K562 (cell line): Measurements from ENCODE around the gene ADRM1. TPM values are rescaled to one million over a fixed set of nuclear protein-coding genes. Genes with fewer than 3 reads are reported as not detected.

Experiments
- ATAC-seq: fragments of 200-7000 bp; cut with Tn5 transposase; 3 replicates; pipeline ENCODE4 v1.9.1; 2020; ENCODE audit warnings: moderate library complexity
- Bru-seq: library from RNA; stranded (reverse); fragments of 400-500 nt; gene quantifications from one replicate; lab custom pipeline; 2021; lab: Mats Ljungman, UMichigan
- BruChase-seq, 2 experiments: library from RNA; stranded (reverse); fragments of 400-500 nt; gene quantifications; one replicate each; lab custom pipeline; 2021; lab: Mats Ljungman, UMichigan
- BruUV-seq: library from RNA; stranded (reverse); fragments of 400-500 nt; replicated peaks from 2 replicates; lab custom pipeline; 2021; lab: Mats Ljungman, UMichigan
- CTCF ChIA-PET: fragments of 300-600 bp; formaldehyde crosslinking; extraction: SDS; loops from one replicate; lab custom pipeline; 2021; ENCODE audit warnings: low intra/inter-chr PET ratio; lab: Yijun Ruan, JAX
- POLR2A ChIA-PET: fragments of 300-600, 350-650 bp; sonication (Branson Sonifier 250); formaldehyde crosslinking; extraction: SDS; loops from one replicate; lab custom pipeline; 2021; ENCODE audit warnings: antibody characterized with exemption, inconsistent platforms; lab: Yijun Ruan, JAX
- DNase-seq, 4 experiments: peaks; one replicate each; pipeline versions ENCODE4 v3.0.0 to v3.0.0-alpha.2; 2011 to 2018; ENCODE audit warnings: low spot score in 3 of 4, mixed read lengths in 3 of 4; ENCODE audit errors: extremely low read depth in 1 of 4
- FAIRE-seq: peaks from 2 replicates; lab custom pipeline; 2011; peaks lifted over from hg19 to GRCh38; lab: Jason Lieb, UNC
- H2AFZ ChIP-seq: 2 replicates; pipeline ENCODE4 v1.6.0; 2011; ENCODE audit warnings: low read depth, low read length, control low read depth, inconsistent platforms
- H3K27ac ChIP-seq: fragments of 200-600 bp; 3 replicates; pipeline ENCODE4 v1.8.0; 2011; ENCODE audit warnings: low read depth, mild to moderate bottlenecking, control low read depth, inconsistent platforms, low read length, moderate library complexity, mixed read lengths; ENCODE audit errors: extremely low read depth
- H3K27me3 ChIP-seq, 2 experiments: fragments of 300-600 bp in 1 of 2; 2 replicates in 1 of 2; 3 replicates in 1 of 2; pipeline versions ENCODE4 v1.6.0 to v1.8.0; 2011; ENCODE audit warnings: inconsistent platforms in 2 of 2, low read length in 2 of 2, mild to moderate bottlenecking in 1 of 2, mixed read lengths in 1 of 2, moderate library complexity in 1 of 2; ENCODE audit not compliant: control insufficient read depth in 2 of 2, insufficient read depth in 2 of 2
- H3K36me3 ChIP-seq: fragments of 300-600 bp; 3 replicates; pipeline ENCODE4 v1.8.0; 2011; ENCODE audit warnings: mild to moderate bottlenecking, low read length, inconsistent platforms; ENCODE audit not compliant: control insufficient read depth, insufficient read depth
- H3K4me1 ChIP-seq, 2 experiments: fragments of 200-600 bp in 1 of 2; replicated peaks in 1 of 2; 2 replicates in 1 of 2; 3 replicates in 1 of 2; pipeline versions ENCODE4 v1.5.1 to v1.8.0; 2011; ENCODE audit warnings: inconsistent platforms in 2 of 2, low read length in 2 of 2, mild to moderate bottlenecking in 1 of 2, mixed read lengths in 1 of 2, moderate library complexity in 1 of 2; ENCODE audit not compliant: control insufficient read depth in 2 of 2, insufficient read depth in 2 of 2
- H3K4me2 ChIP-seq: 2 replicates; pipeline ENCODE4 v1.6.1; 2011; ENCODE audit warnings: low read length, control low read depth, inconsistent platforms, mixed read lengths; ENCODE audit not compliant: insufficient read depth
- H3K4me3 ChIP-seq: fragments of 200-600 bp; sonication (generic), shearing (Covaris generic); 2 replicates; pipeline ENCODE4 v1.5.1; 2016; ENCODE audit warnings: control low read depth, inconsistent platforms
- H3K79me2 ChIP-seq: fragments of 200-600 bp; 3 replicates; pipeline ENCODE4 v1.8.0; 2011; ENCODE audit warnings: low read length, inconsistent platforms; ENCODE audit not compliant: control insufficient read depth, insufficient read depth
- H3K9ac ChIP-seq, 2 experiments: 2 replicates each; pipeline versions ENCODE4 v1.6.0 to v1.6.1; 2011; ENCODE audit warnings: low read depth in 2 of 2, low read length in 2 of 2, control low read depth in 1 of 2, inconsistent platforms in 1 of 2, mild to moderate bottlenecking in 1 of 2, mixed read lengths in 1 of 2; ENCODE audit not compliant: insufficient read depth in 1 of 2
- H3K9me1 ChIP-seq: one replicate; pipeline ENCODE4 v1.6.0; 2011; ENCODE audit warnings: inconsistent platforms, mild to moderate bottlenecking, low read length, moderate library complexity; ENCODE audit not compliant: control insufficient read depth, insufficient read depth
- H3K9me3 ChIP-seq: replicated peaks from 2 replicates; pipeline ENCODE4 v1.5.1; 2011; ENCODE audit warnings: low read depth, low read length, inconsistent platforms; ENCODE audit not compliant: control insufficient read depth, insufficient read depth
- H4K20me1 ChIP-seq: replicated peaks from 2 replicates; pipeline ENCODE4 v1.6.1; 2011; ENCODE audit warnings: low read length, inconsistent platforms, mixed read lengths; ENCODE audit not compliant: control insufficient read depth, insufficient read depth
- ELF2 ChIP-seq: fragments of 250-450 bp; sonication (Bioruptor Pico); IDR thresholded peaks from 2 replicates; pipeline ENCODE4 v1.5.0; 2021; ENCODE audit warnings: mild to moderate bottlenecking
- MTA2 ChIP-seq: fragments of 450-650 bp; IDR thresholded peaks from 2 replicates; pipeline ENCODE4 v1.6.1; 2016; ENCODE audit warnings: low read depth
- NELFE ChIP-seq: IDR thresholded peaks from 2 replicates; pipeline ENCODE4 v1.6.1; 2011; ENCODE audit warnings: mild to moderate bottlenecking; ENCODE audit not compliant: insufficient read depth, insufficient read length
- NFE2L1 ChIP-seq: fragments of 450-650 bp; IDR thresholded peaks from 2 replicates; pipeline ENCODE4 v1.6.1; 2016; ENCODE audit warnings: missing genetic modification characterization, low read depth, mild to moderate bottlenecking, missing compliant biosample characterization, moderate library complexity, borderline replicate concordance
- NFYB ChIP-seq: IDR thresholded peaks from 2 replicates; pipeline ENCODE4 v1.6.1; 2011; ENCODE audit warnings: mild to moderate bottlenecking, moderate library complexity; ENCODE audit not compliant: insufficient read length; ENCODE audit errors: extremely low read depth
- PCBP1 ChIP-seq: fragments of 200-400 bp; formaldehyde crosslinking; IDR thresholded peaks from 2 replicates; pipeline ENCODE4 v1.6.1; 2018; ENCODE audit warnings: mild to moderate bottlenecking, low read depth, low read length; ENCODE audit not compliant: poor library complexity, severe bottlenecking
- RHOXF2B ChIP-seq: fragments of 250-450 bp; sonication (Bioruptor Pico); conservative IDR thresholded peaks from 2 replicates; pipeline ENCODE4 v1.5.1; 2021
- SIRT6 ChIP-seq: IDR thresholded peaks from one replicate; pipeline ENCODE4 v1.6.1; 2012; ENCODE audit warnings: low read depth, mild to moderate bottlenecking, control low read depth, inconsistent platforms, low read length, moderate library complexity
- TCF7L2 ChIP-seq: fragments of 150-350 bp; IDR thresholded peaks from 2 replicates; pipeline ENCODE4 v1.6.1; 2016; ENCODE audit warnings: low read depth, mild to moderate bottlenecking, low read length, moderate library complexity
- TRIM28 ChIP-seq: fragments of 450-650 bp; IDR thresholded peaks from 2 replicates; pipeline ENCODE4 v1.6.1; 2017
- ZFP1 ChIP-seq: fragments of 450-650 bp; formaldehyde crosslinking; IDR thresholded peaks from 2 replicates; pipeline ENCODE4 v1.4.0; 2020; ENCODE audit warnings: mild to moderate bottlenecking, mixed read lengths
- ZNF217 ChIP-seq: sonication (generic); formaldehyde crosslinking; IDR thresholded peaks from 2 replicates; pipeline ENCODE4 v1.8.0; 2022; ENCODE audit warnings: mild to moderate bottlenecking, missing genetic modification reagents
- ZNF551 ChIP-seq: fragments of 250-450 bp; sonication (Bioruptor Pico); IDR thresholded peaks from 2 replicates; pipeline ENCODE4 v1.5.0; 2021; ENCODE audit warnings: mild to moderate bottlenecking, moderate library complexity
- ZZZ3 ChIP-seq: fragments of 450-650 bp; IDR thresholded peaks from 2 replicates; pipeline ENCODE4 v1.6.1; 2016; ENCODE audit warnings: antibody characterized with exemption, mild to moderate bottlenecking, moderate library complexity
- WGBS: fragments of 100-300 bp; shearing (Covaris generic); methylation state at CpG from one replicate; pipeline ENCODE4 v1.1.6; 2016; ENCODE audit warnings: low coverage, mixed read lengths; ENCODE audit not compliant: insufficient coverage; ENCODE audit errors: missing lambda C conversion rate; 5-methylcytosine and 5-hydroxymethylcytosine counted together
- in situ Hi-C: fragments of 300-500 bp; cut with MboI; formaldehyde crosslinking; loops from 4 replicates; pipeline ENCODE4 v1.15.0; 2018; ENCODE audit warnings: inconsistent platforms, mixed read lengths
- intact Hi-C: fragments of 100-400 bp; cut with micrococcal nuclease; formaldehyde crosslinking; loops from 2 replicates; pipeline ENCODE4 v1.14.2; 2022
- long read RNA-seq, 3 experiments: library from polyadenylated mRNA in 2 of 3; library from RNA in 1 of 3; unstranded in 2 of 3; stranded (forward) in 1 of 3; transcript quantifications; one replicate each; pipeline ENCODE4 v2.0.0, GENCODE V29; 2019 to 2022
- polyA minus RNA-seq, 3 experiments: library from RNA; depleted of rRNA, polyadenylated mRNA; stranded (reverse); fragments of >200 nt; gene quantifications; 2 replicates each; pipeline ENCODE4 v1.2.3, GENCODE V29; 2011
- polyA plus RNA-seq, 8 experiments: library from polyadenylated mRNA; depleted of rRNA in 4 of 8; stranded (reverse) in 5 of 8; unstranded in 3 of 8; fragments of >200 nt; fragmentation: Nextera tagmentation in 2 of 8; fragmentation: Illumina TruSeq in 1 of 8; extraction: Ambion mirVana in 2 of 8; extraction: Trizol in 1 of 8; gene quantifications; 2 replicates each; pipeline versions ENCODE4 v1.2.1 to v1.2.3, GENCODE V29; 2011 to 2014; ENCODE audit warnings: inconsistent platforms in 1 of 8, missing spikeins in 1 of 8
- total RNA-seq, 7 experiments: library from RNA; depleted of rRNA in 6 of 7; stranded (reverse); fragments of >200 nt in 6 of 7; fragmentation: Illumina TruSeq in 2 of 7; extraction: Trizol in 2 of 7; gene quantifications; 2 replicates each; pipeline versions ENCODE4 v1.2.1 to v1.2.3, GENCODE V29; 2011 to 2021; ENCODE audit warnings: low replicate concordance in 1 of 7

ADRM1 gene, protein sequence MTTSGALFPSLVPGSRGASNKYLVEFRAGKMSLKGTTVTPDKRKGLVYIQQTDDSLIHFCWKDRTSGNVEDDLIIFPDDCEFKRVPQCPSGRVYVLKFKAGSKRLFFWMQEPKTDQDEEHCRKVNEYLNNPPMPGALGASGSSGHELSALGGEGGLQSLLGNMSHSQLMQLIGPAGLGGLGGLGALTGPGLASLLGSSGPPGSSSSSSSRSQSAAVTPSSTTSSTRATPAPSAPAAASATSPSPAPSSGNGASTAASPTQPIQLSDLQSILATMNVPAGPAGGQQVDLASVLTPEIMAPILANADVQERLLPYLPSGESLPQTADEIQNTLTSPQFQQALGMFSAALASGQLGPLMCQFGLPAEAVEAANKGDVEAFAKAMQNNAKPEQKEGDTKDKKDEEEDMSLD
- 21.6 and 87.3 TPM in 2 replicates for total RNA-seq (2011; cell fraction: chromatin; rRNA removed; ENCODE audit: low replicate concordance)
- 87.6 and 87.7 TPM in 2 replicates for total RNA-seq (2011; cell fraction: nucleolus; rRNA removed)
- total RNA-seq (2011; cell fraction: nucleoplasm; rRNA removed), result 41.0 and 41.6 TPM in 2 replicates
- 223 and 261 TPM in 2 replicates for total RNA-seq (2014; rRNA removed)
- 22.5 and 32.1 TPM in 2 replicates for total RNA-seq (2014; rRNA removed; fragmentation: Illumina TruSeq; extraction: Trizol)
- 125 and 136 TPM in 2 replicates for total RNA-seq (2015; rRNA removed; fragmentation: Illumina TruSeq; extraction: Trizol)
- total RNA-seq (2021), result 159 and 160 TPM in 2 replicates
- polyA plus RNA-seq (2011; rRNA removed), result 57.6 and 67.4 TPM in 2 replicates
- 69.2 and 237 TPM in 2 replicates for polyA plus RNA-seq (2011; cell fraction: cytosol; rRNA removed)
- polyA plus RNA-seq (2011; cell fraction: nucleus; rRNA removed), result 65.6 and 116 TPM in 2 replicates
- polyA plus RNA-seq (2012), result 109 and 153 TPM in 2 replicates
- polyA plus RNA-seq (2014; fragmentation: Illumina TruSeq; extraction: Trizol), result 49.3 and 107 TPM in 2 replicates
- polyA plus RNA-seq (2014; fragmentation: Nextera tagmentation; extraction: Ambion mirVana), result 10 to 100 TPM in 1 of 2 experiments, 1 to 10 TPM in 1; 5.0 to 21.6 TPM
- 192 and 201 TPM in 2 replicates for polyA plus RNA-seq (2014; rRNA removed)
- polyA minus RNA-seq (2011; rRNA and poly(A)+ RNA removed), result 16.1 and 32.6 TPM in 2 replicates
- polyA minus RNA-seq (2011; cell fraction: cytosol; rRNA and poly(A)+ RNA removed), result 51.8 and 55.0 TPM in 2 replicates
- polyA minus RNA-seq (2011; cell fraction: nucleus; rRNA and poly(A)+ RNA removed), result 42.8 and 44.0 TPM in 2 replicates
- Bru-seq, nascent RNA, result percentile 82 among the genes with signal in this experiment
- percentile 84 among the genes with signal in this experiment for BruChase-seq, experiment 1, labeled RNA remaining after a 2-hour chase
- percentile 88 among the genes with signal in this experiment for BruChase-seq, experiment 2, labeled RNA remaining after a 6-hour chase
- long read RNA-seq, experiment 1, transcript ADRM1-201 (10 exons, 1,478 nt), result major isoform, 501 of 1,338 reads
- long read RNA-seq, experiment 1, transcript ADRM1-205 (9 exons, 1,361 nt), result minor isoform, 22 of 1,338 reads
- long read RNA-seq, experiment 1, partial matches to known transcripts, result 190 of 1,338 reads
- long read RNA-seq, experiment 1, other reads (novel, unspliced or antisense), result 625 of 1,338 reads
- long read RNA-seq, experiment 2, transcript ADRM1-201 (10 exons, 1,478 nt), result major isoform, 145 of 275 reads
- long read RNA-seq, experiment 2, transcript ADRM1-205 (9 exons, 1,361 nt), result minor isoform, 19 of 275 reads
- long read RNA-seq, experiment 2, partial matches to known transcripts, result 69 of 275 reads
- long read RNA-seq, experiment 2, other reads (novel, unspliced or antisense), result 42 of 275 reads
- long read RNA-seq, experiment 3, transcript ADRM1-205 (9 exons, 1,361 nt), result minor isoform, 8 of 293 reads
- long read RNA-seq, experiment 3, transcript ADRM1-201 (10 exons, 1,478 nt), result major isoform, 200 of 293 reads
- long read RNA-seq, experiment 3, partial matches to known transcripts, result 33 of 293 reads
- long read RNA-seq, experiment 3, other reads (novel, unspliced or antisense), result 52 of 293 reads

DNA sequence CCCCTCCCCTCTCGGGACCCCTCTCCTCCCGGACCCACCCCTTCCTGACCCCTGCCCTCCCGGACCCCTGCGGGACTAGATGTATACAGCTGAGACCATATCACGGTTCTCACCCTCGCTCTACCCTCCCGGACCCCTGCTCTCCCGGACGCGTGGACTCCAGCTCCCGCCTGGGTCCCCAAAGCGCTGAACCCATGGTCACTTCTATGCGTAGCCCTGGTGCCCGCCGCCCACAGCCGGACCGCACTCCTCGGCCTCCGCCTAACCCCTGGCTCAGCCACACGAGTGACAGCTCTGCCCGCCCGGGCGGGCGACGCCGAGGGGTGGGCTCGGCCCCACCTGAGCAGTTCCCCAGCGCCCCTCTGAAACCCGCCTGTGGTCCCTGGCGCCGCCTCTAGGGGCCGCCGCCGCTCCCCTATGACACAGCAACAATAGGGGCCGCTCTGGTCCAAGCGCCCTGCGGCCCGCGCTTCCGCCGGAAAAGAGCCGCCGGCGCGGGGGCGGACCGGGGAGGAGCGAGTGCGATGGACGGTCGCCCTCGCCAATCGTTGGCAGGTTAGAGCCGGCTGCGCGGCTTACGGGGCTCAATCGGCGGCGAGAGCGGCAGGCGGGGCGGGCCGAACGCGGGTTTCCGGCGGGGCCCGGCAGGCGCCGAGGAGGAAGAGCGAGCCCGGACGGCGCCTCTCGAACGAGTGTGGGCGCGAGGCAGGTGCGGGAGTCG, at the start of gene ADRM1:
Gene ADRM1 (plus strand): TSS at position 657 of the 721 bp plus-strand sequence. CDS start 572 bp downstream, outside the sequence.
- in situ Hi-C loops (loop anchor here (10.0 kb wide), 2 partner anchors 192 to 312 kb away; no protein-coding TSS in a partner anchor), intact Hi-C loops (loop anchor here (1.0 to 10.0 kb wide), 6 partner anchors 64 to 318 kb away; partner anchors contain the start of genes LAMA5 and OSBPL2)
- ATAC-seq, result peak; percentile 93
- peak; percentile 71 for TF ChIP-seq NFYB
- TF ChIP-seq ZNF217 (CRISPR knock-in tag), result no peak
- no peak for TF ChIP-seq NFE2L1
- TF ChIP-seq ZZZ3, result no peak
- no peak for TF ChIP-seq TCF7L2
- no peak for TF ChIP-seq RHOXF2B (CRISPR knock-in tag)
- TF ChIP-seq ZFP1 (CRISPR knock-in tag), result no peak
- TF ChIP-seq ZNF551 (CRISPR knock-in tag), result no peak
- no peak for TF ChIP-seq TRIM28
- no peak for TF ChIP-seq PCBP1
- no peak; the same call in 1 of the 2 replicates for TF ChIP-seq MTA2
- no peak for TF ChIP-seq SIRT6
- TF ChIP-seq NELFE, result no peak
- TF ChIP-seq ELF2 (CRISPR knock-in tag), result peak; percentile 51; the same call in 1 of the 2 replicates

More for the DNA sequence above, at the start of gene ADRM1:
- peak within 1 kb of the TSS; percentile 89 for H3K4me2 ChIP-seq
- H3K4me3 ChIP-seq, result peak within 1 kb of the TSS; percentile 71
- peaks cover 37% of the 10 kb centered on the region for H3K79me2 ChIP-seq
- peak within 1 kb of the TSS; percentile 93 for H3K27ac ChIP-seq
- H3K9me3 ChIP-seq, result no peaks in the 10 kb centered on the region
- FAIRE-seq (peak; percentile 89), DNase-seq (peak; percentile 95 to 99 (median 96))
- peak within 1 kb of the TSS; percentile 88 for H2AFZ ChIP-seq
- H3K36me3 ChIP-seq, result peaks cover 41% of the 10 kb centered on the region; the same call in 2 of the 3 replicates
- peak within 1 kb of the TSS; percentile 89 to 98 for H3K9ac ChIP-seq
- WGBS, result 1% methylated on average over 45 of the region's 81 CpGs
- no peaks in the 10 kb centered on the region for H3K27me3 ChIP-seq
- H3K9me1 ChIP-seq, result peaks cover 5% of the 10 kb centered on the region
- ChIA-PET POLR2A (interaction anchor here (0.6 to 1.5 kb wide), 5 partner anchors 21 to 378 kb away, joined by 3 to 7 read pairs (median 3); no protein-coding TSS in a partner anchor), CTCF (interaction anchor here (0.6 to 2.3 kb wide), 6 partner anchors 65 to 560 kb away, joined by 3 to 14 read pairs (median 4); partner anchors contain the start of genes OSBPL2 and RPS21)
- H3K4me1 ChIP-seq, result peaks cover 14 to 71% of the 10 kb centered on the region in 2 experiments
- H4K20me1 ChIP-seq, result peaks cover 20% of the 10 kb centered on the region
- BruUV-seq, result no TSS peak
